Hepatocyte (in vitro differentiated cells): ENCODE results near the gene ZNF221.

Experiments used
- EZH2 ChIP-seq: fragments of 200-600 bp; sonication (generic); IDR thresholded peaks from 2 replicates; pipeline ENCODE4 v1.6.1; 2016; ENCODE audit warnings: antibody characterized with exemption, mild to moderate bottlenecking, borderline replicate concordance
- EZH2phosphoT487 ChIP-seq: fragments of 200-600 bp; sonication (generic); IDR thresholded peaks from one replicate; pipeline ENCODE4 v1.6.1; 2018; ENCODE audit warnings: antibody characterized with exemption, mild to moderate bottlenecking, low read depth, moderate library complexity; ENCODE audit not compliant: unreplicated experiment, severe bottlenecking
- TF ChIP-seq, protein P1 (sequence below): fragments of 200-600 bp; sonication (generic); IDR thresholded peaks from 2 replicates; pipeline ENCODE4 v1.5.1; 2016; ENCODE audit warnings: antibody characterized with exemption, mild to moderate bottlenecking; ENCODE audit not compliant: poor library complexity

DNA sequence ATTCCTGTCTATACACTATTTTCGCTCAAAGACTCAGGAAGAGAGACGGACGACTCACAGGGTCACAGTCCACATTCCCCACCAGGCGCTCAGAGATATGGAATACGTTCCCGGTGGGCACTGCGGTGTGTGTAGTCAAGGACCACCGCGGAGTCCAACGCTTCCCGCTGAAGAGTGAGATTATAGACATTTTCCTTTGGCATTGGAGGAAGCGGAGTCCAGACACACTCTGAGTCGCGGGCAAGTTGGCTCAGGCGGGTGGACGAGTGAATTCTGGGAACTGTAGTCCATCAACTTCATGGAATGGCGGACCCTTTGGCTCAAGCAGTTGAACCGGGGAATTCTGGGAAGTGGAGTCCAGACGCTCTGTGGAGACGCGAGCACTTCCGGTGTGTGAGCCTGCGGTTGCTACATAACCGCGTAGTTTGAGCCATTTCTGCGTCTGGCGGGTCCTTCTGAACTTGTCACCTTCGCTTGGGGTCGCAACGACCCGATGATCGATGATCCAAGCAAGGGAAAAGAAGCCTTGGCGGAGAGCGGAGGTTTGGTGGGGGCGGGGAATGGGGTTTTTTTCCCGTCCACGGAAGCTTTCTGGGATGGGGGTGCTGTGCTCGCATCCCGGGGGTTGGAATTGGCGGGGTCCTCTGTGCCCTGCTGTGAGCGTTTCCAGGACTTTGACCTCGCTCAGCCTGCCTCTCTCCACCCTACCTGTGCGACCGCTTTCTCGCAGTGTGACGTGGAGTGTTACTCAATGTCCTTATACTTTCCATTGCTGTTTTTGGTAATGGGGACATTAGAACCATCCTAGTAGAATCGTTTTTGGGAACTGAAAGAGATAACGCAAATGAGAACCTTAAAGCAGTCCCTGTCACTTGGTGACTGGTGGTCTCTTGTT lies 51.8 kb downstream of the ZNF221 start, which contains the start of gene ZNF230:
- TF ChIP-seq, protein P1, sequence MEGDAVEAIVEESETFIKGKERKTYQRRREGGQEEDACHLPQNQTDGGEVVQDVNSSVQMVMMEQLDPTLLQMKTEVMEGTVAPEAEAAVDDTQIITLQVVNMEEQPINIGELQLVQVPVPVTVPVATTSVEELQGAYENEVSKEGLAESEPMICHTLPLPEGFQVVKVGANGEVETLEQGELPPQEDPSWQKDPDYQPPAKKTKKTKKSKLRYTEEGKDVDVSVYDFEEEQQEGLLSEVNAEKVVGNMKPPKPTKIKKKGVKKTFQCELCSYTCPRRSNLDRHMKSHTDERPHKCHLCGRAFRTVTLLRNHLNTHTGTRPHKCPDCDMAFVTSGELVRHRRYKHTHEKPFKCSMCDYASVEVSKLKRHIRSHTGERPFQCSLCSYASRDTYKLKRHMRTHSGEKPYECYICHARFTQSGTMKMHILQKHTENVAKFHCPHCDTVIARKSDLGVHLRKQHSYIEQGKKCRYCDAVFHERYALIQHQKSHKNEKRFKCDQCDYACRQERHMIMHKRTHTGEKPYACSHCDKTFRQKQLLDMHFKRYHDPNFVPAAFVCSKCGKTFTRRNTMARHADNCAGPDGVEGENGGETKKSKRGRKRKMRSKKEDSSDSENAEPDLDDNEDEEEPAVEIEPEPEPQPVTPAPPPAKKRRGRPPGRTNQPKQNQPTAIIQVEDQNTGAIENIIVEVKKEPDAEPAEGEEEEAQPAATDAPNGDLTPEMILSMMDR: no peak
- TF ChIP-seq EZH2: no peak
- TF ChIP-seq EZH2phosphoT487: no peak
